ENCODE results near the gene DEFB128. TPM values are rescaled to one million over a fixed set of nuclear protein-coding genes. Genes with fewer than 3 reads are reported as not detected.

Gene DEFB128
- total RNA-seq, 2 donors from 2014 or later: not detected

- WGBS, 2 experiments (ENCODE audit: insufficient coverage in 1 of 2, insufficient read length in 1 of 2): 60 to 80% methylated on average over 1 to 3 of the region's 3 CpGs
- Histone ChIP-seq H3K36me3 (ENCODE audit: control insufficient read depth, insufficient read depth, low read length) (no peaks in the 10 kb centered on the region), H3K9ac (ENCODE audit: extremely low read depth, low read length, poor library complexity, severe bottlenecking) (no peak overlapping the region), H3K4me3 (ENCODE audit: low read length) (no peak overlapping the region), H3K27me3 (ENCODE audit: control insufficient read depth, insufficient read depth, low read length, poor library complexity, severe bottlenecking) (no peaks in the 10 kb centered on the region), H3K9me3 (ENCODE audit: control insufficient read depth, low read length) (no peaks in the 10 kb centered on the region), H3K27ac (ENCODE audit: low read depth, low read length) (no peak overlapping the region), H3K4me1 (ENCODE audit: control insufficient read depth, insufficient read depth, low read length) (no peaks in the 10 kb centered on the region)
- H3K4me3 Mint-ChIP-seq: no peak overlapping the region
- no peak for DNase-seq
- no peak for TF ChIP-seq CTCF (conservative IDR thresholded peaks at IDR 0.05)
- no peaks in the 10 kb centered on the region for H3K4me1 Mint-ChIP-seq
- H3K36me3 Mint-ChIP-seq (ENCODE audit: low read depth): no peaks in the 10 kb centered on the region
- H3K27ac Mint-ChIP-seq: no peak overlapping the region
- peaks cover 3% of the 10 kb centered on the region for H3K27me3 Mint-ChIP-seq (ENCODE audit: insufficient read depth)
- H3K9me3 Mint-ChIP-seq: peaks cover 3% of the 10 kb centered on the region
These were observed 24.9 kb downstream of the DEFB128 start for GRCh38 chr20:164618-165017.

DNA sequence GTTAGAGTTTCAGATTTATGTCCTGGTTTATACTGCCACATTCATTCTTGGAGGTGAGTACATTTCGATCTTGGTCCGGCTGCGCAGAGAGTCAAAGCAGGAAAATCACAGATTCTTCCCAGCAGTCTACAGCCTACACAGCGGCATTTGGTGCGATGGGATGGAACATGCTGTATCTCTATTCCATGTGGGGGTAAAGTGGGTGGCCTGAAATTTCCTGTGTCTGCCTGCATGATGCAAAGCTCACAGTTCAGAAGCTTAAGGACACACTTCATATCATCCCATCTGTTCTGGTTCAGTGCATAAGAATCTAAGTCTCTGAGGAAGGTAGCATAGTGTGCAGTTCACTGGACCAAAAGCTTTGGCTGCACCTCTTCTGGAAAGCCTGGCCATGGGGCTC lies 32.4 kb downstream of the DEFB128 start, which contains the start of gene DEFB127:
Gene DEFB127, plus strand, starts transcription at position 301 of the 400 bp plus-strand sequence. Its CDS starts 91 bp downstream, at position 392.
- no peak within 1 kb of the TSS for H3K9ac ChIP-seq (ENCODE audit: extremely low read depth, low read length, poor library complexity, severe bottlenecking)
- no peaks in the 10 kb centered on the region for H3K4me1 ChIP-seq (ENCODE audit: control insufficient read depth, insufficient read depth, low read length)
- DNase-seq: no peak
- H3K4me3 ChIP-seq (ENCODE audit: low read length): no peak within 1 kb of the TSS
- Mint-ChIP-seq H3K4me1 (no peaks in the 10 kb centered on the region), H3K36me3 (ENCODE audit: low read depth) (no peaks in the 10 kb centered on the region), H3K27me3 (ENCODE audit: insufficient read depth) (peaks cover 3% of the 10 kb centered on the region), H3K9me3 (peaks cover 3% of the 10 kb centered on the region), H3K4me3 (no peak within 1 kb of the TSS), H3K27ac (no peak within 1 kb of the TSS)
- no peaks in the 10 kb centered on the region for H3K36me3 ChIP-seq (ENCODE audit: control insufficient read depth, insufficient read depth, low read length)
- 93 to 94% methylated on average over 3 to 5 of the region's 5 CpGs for WGBS, 2 experiments (ENCODE audit: insufficient coverage in 1 of 2, insufficient read length in 1 of 2)
- H3K9me3 ChIP-seq (ENCODE audit: control insufficient read depth, low read length): no peaks in the 10 kb centered on the region
- H3K27ac ChIP-seq (ENCODE audit: low read depth, low read length): no peak within 1 kb of the TSS
- H3K27me3 ChIP-seq (ENCODE audit: control insufficient read depth, insufficient read depth, low read length, poor library complexity, severe bottlenecking): no peaks in the 10 kb centered on the region
- no peak for TF ChIP-seq CTCF (conservative IDR thresholded peaks at IDR 0.05)

GRCh38 chr20:152131-152530 lies 37.4 kb downstream of the DEFB128 start:
- Histone ChIP-seq H3K27ac (ENCODE audit: low read depth, low read length) (no peak overlapping the region), H3K27me3 (ENCODE audit: control insufficient read depth, insufficient read depth, low read length, poor library complexity, severe bottlenecking) (no peaks in the 10 kb centered on the region), H3K4me1 (ENCODE audit: control insufficient read depth, insufficient read depth, low read length) (no peaks in the 10 kb centered on the region), H3K4me3 (ENCODE audit: low read length) (no peak overlapping the region), H3K36me3 (ENCODE audit: control insufficient read depth, insufficient read depth, low read length) (no peaks in the 10 kb centered on the region), H3K9me3 (ENCODE audit: control insufficient read depth, low read length) (no peaks in the 10 kb centered on the region), H3K9ac (ENCODE audit: extremely low read depth, low read length, poor library complexity, severe bottlenecking) (no peak overlapping the region)
- Mint-ChIP-seq H3K4me3 (no peak overlapping the region), H3K4me1 (no peaks in the 10 kb centered on the region), H3K27ac (no peak overlapping the region), H3K9me3 (no peaks in the 10 kb centered on the region), H3K36me3 (ENCODE audit: low read depth) (no peaks in the 10 kb centered on the region), H3K27me3 (ENCODE audit: insufficient read depth) (no peaks in the 10 kb centered on the region)
- DNase-seq: no peak
- TF ChIP-seq CTCF (conservative IDR thresholded peaks at IDR 0.05): no peak
- whole genome bisulfite sequencing, 2 experiments (ENCODE audit: insufficient coverage in 1 of 2, insufficient read length in 1 of 2): no CpG with 5 or more reads among the region's 1 CpG
